Heart left ventricle (tissue), 13 donors: Measurements from ENCODE around the gene ASAP3.

Experiments
- POLR2A ChIP-seq, 2 donors: fragments of 450-650 bp; IDR thresholded peaks; one replicate each; pipeline ENCODE4 v1.6.1; 2017; ENCODE audit warnings: antibody characterized with exemption in 2 of 2, mild to moderate bottlenecking in 2 of 2, moderate library complexity in 2 of 2
- TF ChIP-seq, protein P1 (sequence below), 12 donors: fragments of 200-600 bp; sonication (generic) in 4 of 12; IDR thresholded peaks; one replicate each; pipeline versions ENCODE4 v1.5.0 to v1.8.0; 2018 to 2022; ENCODE audit warnings: antibody characterized with exemption in 12 of 12, mild to moderate bottlenecking in 5 of 12
- donor health status: ischemic (EF 13 %, LVEDD 7.1; RV severe dilation, severe dysfunction).
- donor health status: DM: no; HTN: yes; CAD: no.
- donor health status: DM: no; HTN: no; CAD: no.
- donor health status: ischemic (EF 25% LVEDD 6.9; RV normal size, moderate dysfunction).
- donor health status: ischemic (EF 25% LVEDD 5.7; RV mildly dilated, moderate dysfunction).
- donor health status: ischemic (EF 35%, LVEDD 5.7; RV mildly dilated, moderate dysfunction).
- donor health status: nonischemic (EF 11% LVEDD 7.7; RV severe dilation, severe dysfunction).
- donor health status: DM: yes; HTN: yes; CAD: no.
- donor health status: PGD.
- donor health status: ischemic (EF 29% LVEDD 5.4; RV normal size, mild dysfunction).
- donor health status: nonischemic (EF 23%, LVEDD 6.1; RV moderate dilation, normal function).

DNA sequence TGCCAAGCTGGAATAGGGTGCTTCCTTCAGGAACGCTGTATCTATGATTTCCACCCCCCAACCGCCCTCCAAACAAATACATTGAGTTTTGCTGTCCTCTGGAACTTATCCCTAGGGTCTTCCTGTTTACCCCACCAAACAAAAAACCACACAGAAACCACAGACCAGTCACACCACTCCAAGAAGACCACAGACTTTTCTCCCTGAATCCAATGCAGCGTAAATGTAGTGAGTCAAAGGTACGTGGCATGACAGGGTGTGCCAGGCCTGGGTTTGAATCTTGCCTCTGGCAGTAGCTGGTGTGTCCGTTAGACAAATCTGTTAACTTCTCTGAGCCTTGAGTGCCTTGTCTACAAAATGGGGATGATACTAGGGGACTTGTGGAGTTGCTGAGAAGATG is 27.8 kb downstream of the ASAP3 start:
- TF ChIP-seq, protein P1, sequence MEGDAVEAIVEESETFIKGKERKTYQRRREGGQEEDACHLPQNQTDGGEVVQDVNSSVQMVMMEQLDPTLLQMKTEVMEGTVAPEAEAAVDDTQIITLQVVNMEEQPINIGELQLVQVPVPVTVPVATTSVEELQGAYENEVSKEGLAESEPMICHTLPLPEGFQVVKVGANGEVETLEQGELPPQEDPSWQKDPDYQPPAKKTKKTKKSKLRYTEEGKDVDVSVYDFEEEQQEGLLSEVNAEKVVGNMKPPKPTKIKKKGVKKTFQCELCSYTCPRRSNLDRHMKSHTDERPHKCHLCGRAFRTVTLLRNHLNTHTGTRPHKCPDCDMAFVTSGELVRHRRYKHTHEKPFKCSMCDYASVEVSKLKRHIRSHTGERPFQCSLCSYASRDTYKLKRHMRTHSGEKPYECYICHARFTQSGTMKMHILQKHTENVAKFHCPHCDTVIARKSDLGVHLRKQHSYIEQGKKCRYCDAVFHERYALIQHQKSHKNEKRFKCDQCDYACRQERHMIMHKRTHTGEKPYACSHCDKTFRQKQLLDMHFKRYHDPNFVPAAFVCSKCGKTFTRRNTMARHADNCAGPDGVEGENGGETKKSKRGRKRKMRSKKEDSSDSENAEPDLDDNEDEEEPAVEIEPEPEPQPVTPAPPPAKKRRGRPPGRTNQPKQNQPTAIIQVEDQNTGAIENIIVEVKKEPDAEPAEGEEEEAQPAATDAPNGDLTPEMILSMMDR (IDR thresholded peaks at IDR 0.05), result no peak
- no peak for TF ChIP-seq POLR2A (IDR thresholded peaks at IDR 0.05)
